ENCODE results near the gene FAM117A.
"Not testable (repeated sequence)": the region's sequence is repeated elsewhere in the genome, so short reads cannot be mapped to it uniquely, and the experiment has no call there.

Gene FAM117A

GRCh38 chr17:49739641-49740271 lies 24.2 kb downstream of the FAM117A start:
- peak; percentile 90 for DNase-seq

GRCh38 chr17:49738456-49739163 lies 25.3 kb downstream of the FAM117A start:
- no peak for DNase-seq

- DNase-seq: no peak
Measured at GRCh38 chr17:49734515-49735490, 29.1 kb downstream of the FAM117A start.

- DNase-seq: no peak
Measured at GRCh38 chr17:49731435-49731831, 32.5 kb downstream of the FAM117A start.

GRCh38 chr17:49730785-49731434 lies 33.0 kb downstream of the FAM117A start:
- DNase-seq: no peak

- no peak for DNase-seq
Measured at GRCh38 chr17:49730078-49730784, 33.7 kb downstream of the FAM117A start.

GRCh38 chr17:49729069-49729468 lies 34.9 kb downstream of the FAM117A start:
- DNase-seq: no peak

- DNase-seq: no peak
Measured at GRCh38 chr17:49728425-49728824, 35.5 kb downstream of the FAM117A start.

- DNase-seq: no peak
Measured at GRCh38 chr17:49727380-49727779, 36.6 kb downstream of the FAM117A start.

- no peak for DNase-seq
Measured at GRCh38 chr17:49725452-49726130, 38.3 kb downstream of the FAM117A start.

GRCh38 chr17:49724552-49724951 lies 39.4 kb downstream of the FAM117A start:
- not testable (repeated sequence) for DNase-seq

- no peak for DNase-seq
Measured at GRCh38 chr17:49723423-49723822, 40.5 kb downstream of the FAM117A start.

GRCh38 chr17:49722066-49722465 lies 41.9 kb downstream of the FAM117A start:
- DNase-seq: no peak

GRCh38 chr17:49717371-49717861 lies 46.5 kb downstream of the FAM117A start:
- peak; percentile 63 for DNase-seq

GRCh38 chr17:49716668-49717364 lies 47.1 kb downstream of the FAM117A start:
- DNase-seq: no peak

- DNase-seq: peak; percentile 70
Measured at GRCh38 chr17:49715717-49716279, 48.1 kb downstream of the FAM117A start.

- peak; percentile 64 for DNase-seq
Measured at GRCh38 chr17:49715216-49715615, 48.7 kb downstream of the FAM117A start.

- DNase-seq: no peak
Measured at GRCh38 chr17:49708515-49709183, 55.3 kb downstream of the FAM117A start.

GRCh38 chr17:49707608-49708514 lies 56.1 kb downstream of the FAM117A start, which contains the start of gene SLC35B1:
Gene SLC35B1 (minus strand): TSS chr17:49707964. CDS start chr17:49707833, 131 bp downstream.
- DNase-seq: peak; percentile 96
